ENCODE data around the gene CELA3B. TPM values are rescaled to one million over a fixed set of nuclear protein-coding genes. Genes with fewer than 3 reads are reported as not detected.

The CELA3B gene
- total RNA-seq, 2 donors from 2014 or later, result 12,815 to 27,120 TPM

- H3K27me3 ChIP-seq, result no peaks in the 10 kb centered on the region
- H3K4me3 ChIP-seq, result no peak overlapping the region
- DNase-seq (peak in 2 of 4 donors; percentile 35 to 78), ATAC-seq (no peak)
- peak overlapping the region; percentile 53 to 87 (median 78) for H3K27ac ChIP-seq
- no peaks in the 10 kb centered on the region for H3K36me3 ChIP-seq (replicated peaks in 1 of 2; ENCODE audit: insufficient read depth in 1 of 2, low read depth in 2 of 2)
- 3 to 5% methylated on average over 7 to 8 of the region's 8 CpGs for WGBS, 2 donors
- TF ChIP-seq POLR2A (IDR thresholded peaks at IDR 0.05) (peak in 2 of 3 donors; percentile 15 to 31), CTCF (IDR thresholded peaks at IDR 0.05) (no peak)
- peaks cover 87% of the 10 kb centered on the region for H3K4me1 ChIP-seq
- intact Hi-C loops (cut with DNase I), result no loop called here
- no peaks in the 10 kb centered on the region for H3K9me3 ChIP-seq
Measured at GRCh38 chr1:21935891-21936365, 40.9 kb upstream of the CELA3B start.

GRCh38 chr1:21936366-21937031 lies 40.3 kb upstream of the CELA3B start:
- intact Hi-C loops (cut with DNase I), result no loop called here
- H3K4me3 ChIP-seq, result peak overlapping the region; percentile 4 to 31
- H3K36me3 ChIP-seq (replicated peaks in 1 of 2; ENCODE audit: insufficient read depth in 1 of 2, low read depth in 2 of 2), result no peaks in the 10 kb centered on the region
- ATAC-seq (peak; percentile 7), DNase-seq (peak in 1 of 4 donors; percentile 13)
- no peaks in the 10 kb centered on the region for H3K9me3 ChIP-seq
- peaks cover 82% of the 10 kb centered on the region for H3K4me1 ChIP-seq
- H3K27me3 ChIP-seq, result no peaks in the 10 kb centered on the region
- TF ChIP-seq POLR2A (IDR thresholded peaks at IDR 0.05) (peak in 1 of 3 donors; percentile 0), CTCF (IDR thresholded peaks at IDR 0.05) (no peak)
- peak overlapping the region; percentile 53 to 87 (median 78) for H3K27ac ChIP-seq
- WGBS, 2 donors, result 8 to 16% methylated on average over 16 to 17 of the region's 34 CpGs

- no peak for ATAC-seq
- intact Hi-C loops (cut with DNase I), result no loop called here
- no peak for DNase-seq
- Histone ChIP-seq H3K9me3 (no peaks in the 10 kb centered on the region), H3K27ac (peak within 1 kb of the TSS; percentile 55 to 87 (median 86)), H3K4me1 (peaks cover 77% of the 10 kb centered on the region), H3K36me3 (replicated peaks in 1 of 2; ENCODE audit: insufficient read depth in 1 of 2, low read depth in 2 of 2) (no peaks in the 10 kb centered on the region), H3K27me3 (no peaks in the 10 kb centered on the region), H3K4me3 (peak within 1 kb of the TSS; percentile 4 to 31)
- 0% methylated on average over 14 of the region's 52 CpGs; no CpG with 5 or more reads in 1 of the 2 donors for WGBS, 2 donors
- TF ChIP-seq CTCF (IDR thresholded peaks at IDR 0.05) (no peak), POLR2A (IDR thresholded peaks at IDR 0.05) (no peak)
Measured at GRCh38 chr1:21937034-21937371, 39.8 kb upstream of the CELA3B start, which contains the start of gene HSPG2. Gene HSPG2 (minus strand): TSS chr1:21937310. CDS start chr1:21937217, 93 bp downstream.

- Histone ChIP-seq H3K4me3 (no peak overlapping the region), H3K36me3 (replicated peaks in 1 of 2; ENCODE audit: insufficient read depth in 1 of 2, low read depth in 2 of 2) (no peaks in the 10 kb centered on the region), H3K4me1 (peaks cover 71% of the 10 kb centered on the region), H3K27ac (peak overlapping the region; percentile 55 to 85 (median 80)), H3K27me3 (no peaks in the 10 kb centered on the region), H3K9me3 (no peaks in the 10 kb centered on the region)
- TF ChIP-seq POLR2A (IDR thresholded peaks at IDR 0.05), result peak in 2 of 3 donors; percentile 15 to 22
- no peak for TF ChIP-seq CTCF (IDR thresholded peaks at IDR 0.05)
- WGBS, 2 donors, result 9 to 25% methylated on average over 24 to 60 of the region's 69 CpGs
- DNase-seq (peak; percentile 86 to 89 (median 88)), ATAC-seq (peak; percentile 87)
- intact Hi-C loops (cut with DNase I), result no loop called here
Measured at GRCh38 chr1:21937372-21938121, 39.3 kb upstream of the CELA3B start.

Data from body of pancreas (tissue), 4 donors.